HG03066 (cell line): ENCODE results near the gene BCAM.
"Not testable (repeated sequence)": the region's sequence is repeated elsewhere in the genome, so short reads cannot be mapped to it uniquely, and the experiment has no call there.

Source experiments
- ATAC-seq: cut with Tn5 transposase; IDR thresholded peaks from one replicate; pipeline ENCODE4 v1.9.1; 2021; ENCODE audit warnings: low read depth; ENCODE audit not compliant: unreplicated experiment

The BCAM gene

GRCh38 chr19:44816301-44816700 is 7.4 kb downstream of the BCAM start:
- ATAC-seq, result no peak

DNA sequence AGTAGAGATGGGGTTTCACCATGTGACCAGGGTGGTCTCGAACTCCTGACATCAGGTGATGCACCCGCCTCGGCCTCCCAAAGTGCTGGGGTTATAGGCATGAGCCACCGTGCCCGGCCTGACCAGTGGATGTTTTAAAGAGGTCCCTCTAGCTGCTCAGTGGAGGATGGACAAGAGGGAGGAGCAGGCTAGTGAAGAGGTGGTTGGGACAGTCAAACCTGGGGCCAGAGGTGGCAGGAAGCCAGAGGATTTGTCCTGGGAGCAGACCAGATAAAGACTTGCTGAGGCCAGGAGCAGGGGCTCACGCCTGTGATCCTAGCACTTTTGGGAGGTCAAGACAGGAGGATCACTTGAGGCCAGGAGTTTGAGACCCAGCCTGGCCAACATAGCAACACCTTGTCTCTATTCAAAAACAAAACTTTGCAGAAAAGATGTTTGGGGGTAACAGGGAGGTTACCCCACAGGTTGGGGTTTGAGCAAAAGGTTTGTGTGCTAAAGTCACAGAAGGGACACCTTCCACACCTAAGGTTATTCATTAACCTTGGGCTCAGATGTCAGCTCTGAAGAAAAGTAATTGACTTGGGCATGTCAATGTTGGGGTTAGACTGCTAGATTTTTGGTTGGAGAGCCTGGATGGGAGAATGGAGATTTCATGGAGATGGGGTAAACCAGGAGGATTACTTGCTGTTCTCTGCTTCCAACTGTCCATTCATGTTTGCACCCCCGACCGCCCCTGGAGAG is 9.0 kb downstream of the BCAM start:
- ATAC-seq, result no peak

- no peak for ATAC-seq
These were observed 9.6 kb downstream of the BCAM start for GRCh38 chr19:44818466-44819031.

DNA sequence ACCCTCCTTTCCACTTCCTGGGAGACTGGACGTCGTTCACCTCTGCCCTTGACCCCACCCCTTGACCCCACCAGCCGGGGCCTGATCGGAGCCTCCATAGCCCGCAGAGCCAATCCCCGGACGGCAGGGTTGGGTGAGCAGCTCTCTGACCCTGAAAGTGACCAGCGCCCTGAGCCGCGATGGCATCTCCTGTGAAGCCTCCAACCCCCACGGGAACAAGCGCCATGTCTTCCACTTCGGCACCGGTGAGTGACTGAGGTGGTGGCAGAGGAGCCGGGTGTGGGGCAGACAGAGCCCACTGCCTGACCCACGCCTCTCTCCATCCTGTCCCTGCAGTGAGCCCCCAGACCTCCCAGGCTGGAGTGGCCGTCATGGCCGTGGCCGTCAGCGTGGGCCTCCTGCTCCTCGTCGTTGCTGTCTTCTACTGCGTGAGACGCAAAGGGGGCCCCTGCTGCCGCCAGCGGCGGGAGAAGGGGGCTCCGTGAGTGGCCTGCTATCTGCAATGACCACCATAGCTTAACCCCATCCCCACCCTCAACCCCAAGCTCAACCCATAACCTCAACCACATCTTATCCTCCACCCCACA is 10.4 kb downstream of the BCAM start:
- ATAC-seq, result no peak

DNA sequence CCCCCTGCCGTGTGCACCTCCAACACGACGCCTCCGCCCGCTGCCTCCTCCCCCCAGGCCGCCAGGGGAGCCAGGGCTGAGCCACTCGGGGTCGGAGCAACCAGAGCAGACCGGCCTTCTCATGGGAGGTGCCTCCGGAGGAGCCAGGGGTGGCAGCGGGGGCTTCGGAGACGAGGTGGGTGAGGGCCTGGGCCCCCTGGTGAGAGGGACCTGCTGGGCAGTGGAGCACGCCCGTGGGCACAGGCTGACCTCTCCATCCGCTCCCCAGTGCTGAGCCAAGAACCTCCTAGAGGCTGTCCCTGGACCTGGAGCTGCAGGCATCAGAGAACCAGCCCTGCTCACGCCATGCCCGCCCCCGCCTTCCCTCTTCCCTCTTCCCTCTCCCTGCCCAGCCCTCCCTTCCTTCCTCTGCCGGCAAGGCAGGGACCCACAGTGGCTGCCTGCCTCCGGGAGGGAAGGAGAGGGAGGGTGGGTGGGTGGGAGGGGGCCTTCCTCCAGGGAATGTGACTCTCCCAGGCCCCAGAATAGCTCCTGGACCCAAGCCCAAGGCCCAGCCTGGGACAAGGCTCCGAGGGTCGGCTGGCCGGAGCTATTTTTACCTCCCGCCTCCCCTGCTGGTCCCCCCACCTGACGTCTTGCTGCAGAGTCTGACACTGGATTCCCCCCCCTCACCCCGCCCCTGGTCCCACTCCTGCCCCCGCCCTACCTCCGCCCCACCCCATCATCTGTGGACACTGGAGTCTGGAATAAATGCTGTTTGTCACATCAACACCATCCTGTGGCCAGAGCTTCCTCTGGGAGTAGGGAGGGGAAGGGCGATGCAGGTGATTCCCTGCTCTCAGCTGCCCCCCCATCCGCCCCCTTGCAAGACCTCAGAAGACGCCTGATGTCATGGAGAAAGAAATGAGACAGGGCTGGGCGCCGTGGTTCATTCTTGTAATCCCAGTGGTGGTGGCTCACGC is 12.0 kb downstream of the BCAM start:
- no peak for ATAC-seq

GRCh38 chr19:44822177-44822576 is 13.3 kb downstream of the BCAM start:
- ATAC-seq, result no peak

DNA sequence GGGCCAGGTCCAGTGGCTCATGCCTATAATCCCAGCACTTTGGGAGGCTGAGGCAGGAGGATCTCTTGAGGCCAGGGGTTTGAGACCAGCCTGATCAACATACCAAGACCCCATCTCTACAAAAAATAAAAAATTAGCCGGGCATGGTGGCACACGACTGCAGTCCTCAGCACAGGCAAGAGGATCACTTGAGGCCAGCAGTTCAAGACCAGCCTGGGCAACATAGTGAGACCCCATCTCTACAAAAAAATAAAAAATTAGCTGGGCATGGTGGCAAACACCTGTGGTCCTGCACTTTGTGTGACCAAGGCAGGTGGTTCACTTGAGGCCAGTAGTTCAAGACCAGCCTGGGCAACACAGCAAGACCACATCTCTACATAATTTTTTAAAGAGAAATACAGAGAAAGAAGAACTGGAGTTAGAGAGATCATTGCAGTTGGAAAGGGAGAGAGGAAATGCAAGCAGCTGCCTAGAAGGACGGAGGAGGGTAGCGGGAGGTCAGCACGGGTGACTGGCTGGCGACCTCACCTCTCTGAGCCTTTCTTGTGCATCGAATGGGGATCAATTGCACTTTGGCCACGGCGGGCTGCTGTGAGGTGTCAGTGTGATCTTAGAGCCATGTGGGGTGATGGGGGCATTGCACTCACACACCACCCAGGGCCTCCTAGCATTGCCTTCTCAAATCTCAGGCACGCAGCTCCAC is 13.9 kb downstream of the BCAM start:
- no peak for ATAC-seq

DNA sequence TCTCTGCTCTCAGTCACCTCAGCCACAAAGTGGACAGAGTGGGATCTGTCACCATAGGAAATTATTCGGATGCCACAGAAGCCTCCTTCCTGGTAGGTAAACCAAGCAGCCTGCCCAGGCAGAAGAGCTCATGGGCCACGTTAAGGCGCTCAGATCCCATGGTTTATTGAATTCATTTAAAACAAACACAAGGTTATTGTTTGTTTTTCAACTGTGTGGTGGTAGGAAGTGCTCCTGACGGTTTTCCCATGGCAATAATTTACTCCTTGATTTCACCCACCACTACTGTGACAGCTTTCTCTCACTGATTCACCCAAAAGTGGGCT is 14.4 kb downstream of the BCAM start:
- ATAC-seq, result no peak

- no peak for ATAC-seq
These were observed 15.9 kb downstream of the BCAM start for GRCh38 chr19:44824761-44825160.

GRCh38 chr19:44832875-44833274 is 24.0 kb downstream of the BCAM start:
- ATAC-seq, result not testable (repeated sequence)

GRCh38 chr19:44834399-44834798 is 25.5 kb downstream of the BCAM start:
- not testable (repeated sequence) for ATAC-seq

- ATAC-seq, result no peak
These were observed 30.4 kb downstream of the BCAM start for GRCh38 chr19:44839276-44839675.

GRCh38 chr19:44840811-44841210 is 31.9 kb downstream of the BCAM start:
- ATAC-seq, result no peak

DNA sequence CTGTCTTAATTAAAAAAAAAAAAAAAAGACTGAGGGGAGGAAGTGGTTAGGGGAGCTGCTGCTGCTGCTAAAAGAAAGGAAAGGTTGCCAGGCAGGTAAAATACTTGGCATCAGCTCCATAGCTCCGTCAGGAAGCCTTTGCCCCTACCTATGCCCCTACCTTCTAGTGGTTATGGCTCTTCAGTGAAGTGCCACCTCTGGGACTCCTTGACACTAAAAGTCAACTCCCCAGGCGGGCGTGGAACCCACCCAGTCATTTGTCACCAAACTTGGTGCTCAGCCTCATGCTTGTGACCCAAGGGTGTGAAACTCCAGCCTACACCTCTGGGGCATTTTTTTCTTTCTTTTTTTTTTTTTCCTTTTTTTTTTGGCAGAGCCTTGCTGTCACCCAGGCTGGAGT is 32.3 kb downstream of the BCAM start:
- ATAC-seq, result no peak

DNA sequence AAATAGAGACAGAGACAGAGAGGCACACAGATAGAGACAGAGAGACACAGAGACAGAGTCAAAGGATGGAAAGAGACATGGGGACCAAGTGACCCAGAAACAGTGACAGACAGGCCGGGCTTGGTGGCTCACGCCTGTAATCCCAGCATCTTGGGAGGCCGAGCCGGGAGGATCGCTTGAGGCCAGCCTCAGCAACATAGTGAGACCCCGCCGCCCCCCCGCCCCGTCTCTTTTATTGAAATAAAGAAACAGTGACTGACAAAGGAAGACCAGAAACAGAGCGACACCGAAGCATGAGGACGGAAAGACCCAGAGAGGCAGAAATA is 36.3 kb downstream of the BCAM start:
- ATAC-seq, result no peak

DNA sequence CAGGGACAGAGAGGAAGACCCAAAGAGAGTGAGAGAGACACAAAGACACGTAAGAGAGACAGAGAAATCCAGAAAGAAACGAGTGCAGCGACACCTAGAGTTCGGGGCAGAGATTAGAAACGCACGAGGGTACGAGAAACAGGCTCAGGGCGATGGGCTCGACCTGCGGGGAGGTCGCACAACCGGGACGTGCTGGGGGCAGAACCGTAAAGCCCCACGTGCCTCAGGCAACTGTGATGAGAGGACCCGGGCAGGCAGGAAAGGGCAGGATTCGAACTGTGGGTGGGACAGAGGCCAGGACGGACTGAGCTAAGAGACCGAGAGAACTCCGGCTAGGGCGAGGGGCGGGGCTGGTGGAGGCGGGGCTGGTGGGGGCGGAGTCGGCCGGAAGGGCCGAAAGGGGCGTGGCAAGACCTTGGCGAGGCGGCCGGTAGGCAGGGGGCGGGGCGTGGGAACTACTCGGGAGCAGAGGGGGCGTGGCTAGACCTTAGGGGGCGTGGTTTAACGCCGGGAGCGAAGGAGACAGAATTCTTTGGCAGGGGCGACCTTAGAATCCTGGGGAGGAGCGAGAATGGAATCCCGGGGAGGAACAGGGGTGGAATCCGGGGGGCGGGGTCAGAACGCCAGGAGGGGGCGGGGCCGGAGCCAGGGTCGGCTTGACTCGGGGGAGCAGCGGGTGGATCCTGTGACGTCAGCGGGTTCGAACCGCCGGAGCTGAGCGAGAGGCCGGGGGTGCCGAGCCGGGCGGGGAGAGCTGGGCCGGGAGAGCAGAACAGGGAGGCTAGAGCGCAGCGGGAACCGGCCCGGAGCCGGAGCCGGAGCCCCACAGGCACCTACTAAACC is 36.9 kb downstream of the BCAM start, which contains the start of gene NECTIN2:
Gene NECTIN2, plus strand, starts transcription at position 686 of the 843 bp plus-strand sequence. CDS start 229 bp downstream, outside the sequence.
- no peak for ATAC-seq

GRCh38 chr19:44846455-44847143 is 37.7 kb downstream of the BCAM start:
- ATAC-seq, result no peak

GRCh38 chr19:44847144-44848035 is 38.5 kb downstream of the BCAM start:
- no peak for ATAC-seq
